NCI-H146 treated with DMSO at 0.1 percent for 48 hours (cell line): ENCODE results near the gene ABCC11.

Source experiments
- DNase-seq: peaks from one replicate; lab custom pipeline; 2025; ENCODE audit not compliant: unreplicated experiment; lab: John Stamatoyannopoulos, UW

Gene ABCC11

DNA sequence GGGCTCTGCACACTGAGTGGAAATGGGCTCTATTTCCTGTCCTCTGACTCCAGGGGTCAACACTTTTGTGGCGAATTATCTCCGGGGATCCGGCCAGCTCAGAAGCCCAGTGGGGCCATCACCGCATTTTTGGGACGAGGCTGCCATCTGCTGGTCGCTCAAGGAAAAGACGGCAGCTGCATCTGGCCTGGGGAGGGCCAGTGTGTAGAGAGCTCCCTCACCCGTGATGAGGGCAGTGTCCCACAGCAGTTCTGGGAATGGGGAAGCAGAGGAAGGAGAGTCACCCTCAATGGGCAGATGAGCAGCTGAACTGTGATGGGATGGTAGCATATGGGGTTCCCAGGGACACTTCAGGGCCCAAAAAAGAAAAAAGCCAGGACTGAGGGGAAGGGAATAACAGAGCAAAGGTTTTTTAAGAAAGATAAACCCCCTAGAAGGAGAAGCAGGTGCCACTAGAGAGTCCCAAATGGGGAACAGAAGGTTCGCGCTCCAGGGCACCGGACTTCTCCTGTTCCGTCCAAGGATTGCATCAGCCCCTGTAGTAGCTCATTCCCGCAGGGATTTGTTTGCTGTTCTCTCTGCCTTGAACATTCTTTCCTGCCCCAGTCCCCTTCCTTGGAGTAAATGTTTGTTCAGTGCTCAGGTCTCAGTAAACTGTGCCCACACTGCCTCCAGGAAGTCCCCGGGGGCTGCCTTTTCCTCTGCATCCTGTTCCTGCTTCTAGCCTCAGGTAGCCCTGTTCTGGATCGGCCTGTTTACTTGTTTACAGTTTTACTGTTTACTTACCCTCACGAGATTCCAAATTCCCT, 82.2 kb downstream of the ABCC11 start:
- DNase-seq = peak; percentile 5

- DNase-seq = no peak
These were observed 84.4 kb downstream of the ABCC11 start for GRCh38 chr16:48162839-48163410.

DNA sequence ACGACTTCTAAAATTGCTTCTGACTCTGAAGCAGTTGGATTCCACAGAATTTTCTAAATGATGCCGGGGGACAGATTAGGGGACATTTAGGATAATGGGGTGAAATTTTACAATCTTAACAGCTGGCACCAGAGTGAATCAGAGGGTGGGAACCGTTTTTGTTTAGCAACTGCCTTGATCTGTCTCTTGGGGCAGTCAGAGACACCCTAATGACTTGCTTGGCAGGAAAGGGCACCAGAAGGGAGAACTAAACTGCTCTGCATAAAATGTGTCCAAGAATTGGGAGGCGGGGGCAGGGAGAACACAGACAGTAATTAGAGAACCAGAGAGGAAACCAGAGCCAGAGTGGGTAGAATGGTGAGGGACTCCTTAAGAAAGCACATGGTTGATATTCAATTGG, 85.4 kb downstream of the ABCC11 start:
- no peak for DNase-seq

DNA sequence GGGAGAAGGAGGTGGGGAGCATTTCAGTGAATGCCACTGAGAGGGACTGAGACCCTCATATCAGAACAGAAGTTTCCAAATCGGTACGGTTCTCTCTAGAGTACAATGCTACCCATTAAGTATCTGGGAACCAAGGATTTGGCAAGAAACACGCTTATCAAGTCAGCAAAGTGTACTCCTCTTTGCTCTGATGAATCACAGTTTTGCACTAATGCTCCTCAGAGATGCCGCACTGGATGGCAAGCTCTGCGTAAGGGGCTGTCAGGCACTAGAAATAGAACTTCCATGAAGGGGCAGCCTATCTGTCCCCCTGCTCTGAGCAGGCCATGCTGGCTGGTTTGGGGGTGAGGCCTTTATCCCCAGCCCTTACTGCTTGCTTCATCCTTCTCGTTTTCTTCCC, 86.8 kb downstream of the ABCC11 start:
- DNase-seq = no peak

GRCh38 chr16:48158296-48158695, 89.0 kb downstream of the ABCC11 start:
- no peak for DNase-seq

DNA sequence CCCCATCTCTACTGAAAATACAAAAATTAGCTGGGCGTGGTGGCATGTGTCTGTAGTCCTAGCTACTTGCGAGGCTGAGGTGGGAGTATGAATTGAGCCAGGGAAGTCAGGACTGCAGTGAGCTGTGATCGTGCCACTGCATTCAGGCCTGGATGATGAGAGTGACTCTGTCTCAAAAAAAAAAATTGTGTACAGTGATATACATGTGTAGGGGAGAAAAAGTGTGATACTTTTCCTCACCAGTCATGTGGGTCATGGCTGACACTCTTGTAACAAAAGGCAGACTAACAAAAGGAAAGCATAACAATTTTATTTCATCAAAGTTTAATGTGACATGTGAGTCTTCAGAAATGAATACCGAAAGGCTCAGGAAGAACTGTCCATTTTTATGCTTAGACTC, 89.5 kb downstream of the ABCC11 start:
- no peak for DNase-seq

DNA sequence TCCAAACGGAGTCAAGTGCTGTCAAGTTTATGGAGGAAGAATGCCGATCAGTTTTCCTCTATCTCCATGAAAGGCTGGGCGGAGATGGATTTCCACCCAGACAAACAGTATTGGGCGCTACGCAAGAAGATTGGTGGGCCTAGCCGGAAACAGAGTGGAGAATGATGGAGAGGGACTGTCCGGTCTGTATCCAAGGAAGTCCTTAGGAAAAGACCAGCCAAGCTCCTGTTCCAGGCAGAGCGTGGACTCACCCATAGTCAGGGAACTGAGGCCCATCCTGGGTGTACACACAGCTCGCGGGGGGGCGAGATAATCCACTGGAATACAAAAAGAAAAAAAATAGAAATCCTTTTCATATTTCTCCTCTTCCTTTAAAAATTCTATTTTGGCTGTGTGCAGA, 90.0 kb downstream of the ABCC11 start:
- no peak for DNase-seq

DNA sequence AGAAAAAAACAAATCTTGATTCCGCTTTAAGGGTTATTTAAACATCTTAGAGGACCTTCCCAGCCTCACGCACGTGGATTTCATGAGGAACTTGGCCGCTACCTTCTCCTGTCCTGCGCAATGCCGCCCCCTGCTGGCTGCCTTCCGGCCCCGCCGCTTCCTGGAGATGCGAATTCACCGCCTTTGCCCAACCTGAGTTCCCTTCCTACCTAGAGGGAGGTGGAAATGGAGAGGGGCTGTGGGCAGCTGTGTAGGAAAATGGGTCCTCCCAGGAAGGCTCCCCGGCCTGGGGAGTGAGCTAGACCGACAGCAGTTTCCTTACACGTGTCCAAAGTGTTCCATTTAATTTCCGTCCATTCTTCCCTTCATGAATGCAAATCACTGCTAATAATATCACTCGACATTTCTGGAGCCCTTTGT, 90.5 kb downstream of the ABCC11 start:
- peak; percentile 13 for DNase-seq

DNA sequence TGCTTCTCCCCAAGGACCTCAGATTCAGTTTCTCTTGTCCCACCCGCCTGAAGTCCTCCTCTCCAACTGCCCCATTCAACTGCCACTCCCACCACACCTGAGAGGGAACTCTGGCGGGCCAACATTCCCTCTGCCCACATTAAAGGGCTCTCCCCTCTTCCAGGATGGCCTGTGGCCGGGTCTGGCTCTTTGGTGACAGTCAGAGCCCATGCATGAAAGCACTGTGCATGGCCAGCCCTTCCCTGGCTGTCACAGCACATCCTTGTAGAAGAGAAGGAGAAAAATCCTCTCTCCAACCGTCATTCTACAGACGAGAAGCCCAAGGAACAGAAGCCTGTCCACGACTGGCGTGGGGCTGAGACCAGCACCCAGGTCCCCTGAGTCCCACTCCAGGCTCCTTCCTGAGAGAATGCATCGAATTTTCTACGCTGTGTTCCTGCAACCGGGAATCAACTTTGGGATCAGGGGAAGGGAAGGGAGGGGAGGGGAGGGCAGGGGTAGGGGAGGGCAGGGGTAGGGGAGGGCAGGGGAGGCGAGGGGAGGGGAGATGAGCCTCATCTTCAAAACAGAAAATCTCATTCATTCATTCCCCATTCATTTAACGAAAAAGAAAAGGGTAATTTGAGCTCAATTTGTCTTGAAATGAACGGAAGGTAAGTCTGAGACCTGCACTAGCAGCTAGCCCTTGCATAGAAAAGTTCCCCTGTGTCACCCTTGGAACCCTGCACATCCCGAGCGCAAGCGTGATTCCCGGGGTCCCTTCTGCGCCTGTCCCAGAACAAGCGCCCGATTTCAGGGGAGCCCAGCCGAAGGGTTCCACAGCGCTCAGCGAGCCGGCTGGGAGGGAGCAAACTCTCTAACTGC, 91.2 kb downstream of the ABCC11 start, which contains the start of gene ABCC12:
ABCC12 (minus strand) TSS at position 68 of the 864 bp plus-strand sequence. CDS start 9,569 bp downstream, outside the sequence.
- DNase-seq = no peak

DNA sequence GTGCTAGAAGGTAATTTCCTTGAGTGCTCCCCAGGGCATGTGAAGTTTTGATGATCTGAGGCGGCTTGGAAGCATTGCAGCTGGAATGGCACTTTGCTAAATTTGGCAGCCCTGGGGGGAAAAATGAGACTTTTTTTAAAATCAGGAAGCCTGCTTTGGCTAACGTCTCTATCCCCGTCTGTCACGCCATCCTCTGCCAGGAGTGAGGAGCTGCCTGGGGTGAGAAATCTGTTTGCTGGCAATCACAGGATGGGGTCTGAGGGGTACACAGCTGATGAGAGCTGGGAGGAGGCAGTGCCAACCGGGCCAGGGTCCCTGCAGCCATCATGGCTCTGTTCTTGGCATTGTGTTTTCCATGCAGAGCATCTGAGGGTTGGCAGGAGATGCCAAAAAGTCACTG, 93.6 kb downstream of the ABCC11 start:
- DNase-seq = no peak

DNA sequence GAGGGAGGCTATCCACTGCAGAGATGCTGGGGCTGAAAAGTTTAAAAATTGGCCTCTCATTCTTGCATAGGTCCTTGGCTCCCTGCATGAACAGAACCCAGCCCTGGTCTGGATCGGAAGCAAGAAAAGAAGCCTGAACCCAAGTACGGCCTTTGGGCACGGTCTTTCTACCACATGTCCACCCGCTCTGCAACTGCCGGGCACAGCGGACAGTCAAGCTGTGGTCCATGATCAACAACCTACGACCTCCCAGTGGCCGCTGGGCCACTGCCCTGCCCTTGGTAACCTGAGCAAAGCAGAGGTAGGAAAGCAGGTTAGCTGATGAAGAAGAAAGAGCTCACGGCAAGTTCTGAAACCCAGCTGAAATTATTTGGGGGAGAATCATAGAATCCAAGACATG, 95.1 kb downstream of the ABCC11 start:
- no peak for DNase-seq

DNA sequence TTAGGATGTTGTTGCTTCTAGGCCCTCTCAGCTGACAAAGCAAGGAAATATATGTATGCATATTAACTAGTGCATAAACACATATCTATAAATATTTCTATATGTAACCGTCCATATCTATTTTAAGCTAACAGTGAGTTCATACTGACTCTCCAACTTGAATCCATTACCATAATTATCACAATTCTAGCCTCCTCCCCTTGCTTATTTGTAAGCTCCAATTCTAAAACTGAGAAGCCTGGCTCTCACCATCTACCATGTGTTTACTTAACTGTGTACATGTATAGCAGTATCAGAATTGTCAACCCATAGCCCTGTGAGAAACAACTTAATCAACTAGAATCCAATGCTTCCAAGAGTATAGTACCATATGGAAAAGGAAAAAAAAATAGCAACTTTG, 96.6 kb downstream of the ABCC11 start:
- DNase-seq = no peak

GRCh38 chr16:48146710-48147109, 100.6 kb downstream of the ABCC11 start:
- DNase-seq = no peak

GRCh38 chr16:48146131-48146530, 101.2 kb downstream of the ABCC11 start:
- no peak for DNase-seq

DNA sequence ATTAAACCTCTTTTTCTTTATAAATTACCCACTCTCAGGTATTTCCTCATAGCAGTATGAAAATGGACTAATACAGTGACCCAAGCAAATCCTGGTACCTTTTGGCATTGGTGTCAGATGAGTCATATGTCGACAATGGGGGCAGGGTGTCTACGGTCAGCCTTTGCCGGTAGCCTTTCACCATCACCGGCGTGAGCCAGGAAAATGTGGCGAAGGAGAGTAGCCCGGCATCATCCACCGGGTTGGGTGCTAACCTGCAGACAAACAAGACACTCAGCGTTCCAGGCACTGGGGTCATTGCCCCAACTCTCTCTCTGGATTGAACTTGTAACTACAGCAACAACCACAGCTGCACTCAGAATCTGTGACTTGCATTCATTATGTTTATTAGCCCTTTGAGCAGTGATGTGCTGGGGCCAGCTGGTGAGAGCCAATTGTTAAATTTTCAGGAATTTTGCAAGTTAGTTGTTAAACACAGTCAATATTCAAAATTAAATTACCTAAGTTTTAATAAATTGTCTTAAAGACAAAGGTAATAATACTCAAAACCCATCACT, 103.4 kb downstream of the ABCC11 start:
- no peak for DNase-seq

- no peak for DNase-seq
These were observed 106.5 kb downstream of the ABCC11 start for GRCh38 chr16:48140821-48141220.

DNA sequence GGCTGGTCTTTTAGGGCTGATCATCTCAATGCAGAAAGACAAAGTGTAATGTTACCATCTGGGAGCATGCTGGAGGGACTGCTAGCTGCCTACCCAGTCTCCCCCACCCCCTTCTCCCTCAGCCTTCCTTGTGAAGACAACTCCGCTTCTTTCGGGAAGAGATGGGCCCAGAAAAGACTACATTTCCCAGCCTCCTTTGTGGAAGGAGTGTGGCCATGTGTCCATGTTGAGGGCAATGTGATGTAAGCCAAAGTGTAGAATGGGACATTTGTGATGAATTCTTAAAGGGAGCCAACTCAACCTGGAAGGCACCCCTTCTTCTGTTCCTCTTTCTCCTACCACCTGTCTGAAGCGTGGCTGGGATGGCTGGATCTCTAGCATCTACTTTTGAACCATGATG, 107.8 kb downstream of the ABCC11 start:
- no peak for DNase-seq

GRCh38 chr16:48138543-48138942, 108.8 kb downstream of the ABCC11 start:
- no peak for DNase-seq

- DNase-seq = no peak
These were observed 109.5 kb downstream of the ABCC11 start for GRCh38 chr16:48137822-48138221.

DNA sequence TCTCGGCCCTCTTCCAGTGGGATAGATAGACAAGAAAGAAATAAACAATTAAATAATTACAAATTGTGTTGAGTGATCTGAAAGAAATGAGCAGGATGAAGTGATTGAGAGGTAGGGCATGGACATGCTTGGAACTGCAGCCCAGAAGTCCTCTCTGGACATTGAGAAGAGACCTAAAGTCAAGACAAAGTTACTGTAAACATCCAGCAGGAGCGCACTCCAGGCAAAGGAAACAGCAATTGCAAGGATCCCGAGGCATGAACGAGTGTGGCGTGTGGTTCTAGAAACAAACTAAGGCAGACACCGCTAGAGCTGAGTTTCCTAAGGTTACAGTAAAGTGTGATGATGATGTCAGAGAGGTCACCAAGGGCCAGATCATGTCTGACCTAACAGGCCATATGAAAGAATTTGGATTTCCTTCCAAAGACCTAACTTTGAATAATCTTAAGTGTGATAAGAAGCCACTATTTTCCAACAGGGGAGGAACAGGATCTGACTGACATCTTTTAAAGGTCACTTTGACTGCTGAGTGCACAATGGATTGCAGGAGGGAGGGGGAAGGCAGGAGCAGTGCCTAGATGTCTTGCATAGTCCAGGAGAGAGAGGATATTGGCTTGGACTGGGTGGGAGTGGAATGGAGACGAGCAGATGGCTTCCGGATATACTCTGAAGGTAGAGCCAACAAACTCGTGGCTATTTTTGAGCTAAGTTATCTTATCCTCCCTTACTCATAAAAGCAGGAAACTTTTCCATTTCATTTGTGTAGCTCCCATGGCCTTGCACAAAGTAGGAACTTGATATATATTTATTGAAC, 110.6 kb downstream of the ABCC11 start:
- DNase-seq = no peak
